NB4 (cell line): ENCODE data around the gene CDH26.

Experiments
- POLR2A ChIP-seq: IDR thresholded peaks from 2 replicates; pipeline ENCODE4 v1.6.1; 2011; ENCODE audit warnings: mild to moderate bottlenecking; ENCODE audit not compliant: insufficient read length; ENCODE audit errors: extremely low read depth
- TF ChIP-seq, protein P1 (sequence below): IDR thresholded peaks from one replicate; pipeline ENCODE4 v1.5.1; 2012; ENCODE audit warnings: low read depth, low read length
- TF ChIP-seq, protein P2 (sequence below): IDR thresholded peaks from 2 replicates; pipeline ENCODE4 v1.6.1; 2011; ENCODE audit warnings: low read depth, low read length

DNA sequence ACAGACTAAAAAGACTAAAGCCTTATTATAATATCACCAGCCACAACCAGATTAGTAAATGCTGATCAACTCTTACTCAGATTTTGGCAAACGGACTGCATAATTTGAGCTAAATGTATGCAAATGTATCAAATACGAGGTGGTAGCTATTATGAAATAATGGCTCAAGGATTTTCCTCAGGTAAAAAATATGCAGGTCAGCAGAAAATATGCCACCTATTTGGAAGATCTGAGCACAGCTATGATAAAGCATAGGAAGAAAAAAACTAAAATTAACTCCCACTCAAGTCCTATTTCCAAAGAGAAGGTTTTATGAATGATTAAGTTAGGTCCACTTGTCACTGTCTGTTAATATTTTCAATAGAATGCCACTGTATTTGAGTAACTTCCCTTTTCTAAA is 47.2 kb upstream of the CDH26 start:
- TF ChIP-seq, protein P1, sequence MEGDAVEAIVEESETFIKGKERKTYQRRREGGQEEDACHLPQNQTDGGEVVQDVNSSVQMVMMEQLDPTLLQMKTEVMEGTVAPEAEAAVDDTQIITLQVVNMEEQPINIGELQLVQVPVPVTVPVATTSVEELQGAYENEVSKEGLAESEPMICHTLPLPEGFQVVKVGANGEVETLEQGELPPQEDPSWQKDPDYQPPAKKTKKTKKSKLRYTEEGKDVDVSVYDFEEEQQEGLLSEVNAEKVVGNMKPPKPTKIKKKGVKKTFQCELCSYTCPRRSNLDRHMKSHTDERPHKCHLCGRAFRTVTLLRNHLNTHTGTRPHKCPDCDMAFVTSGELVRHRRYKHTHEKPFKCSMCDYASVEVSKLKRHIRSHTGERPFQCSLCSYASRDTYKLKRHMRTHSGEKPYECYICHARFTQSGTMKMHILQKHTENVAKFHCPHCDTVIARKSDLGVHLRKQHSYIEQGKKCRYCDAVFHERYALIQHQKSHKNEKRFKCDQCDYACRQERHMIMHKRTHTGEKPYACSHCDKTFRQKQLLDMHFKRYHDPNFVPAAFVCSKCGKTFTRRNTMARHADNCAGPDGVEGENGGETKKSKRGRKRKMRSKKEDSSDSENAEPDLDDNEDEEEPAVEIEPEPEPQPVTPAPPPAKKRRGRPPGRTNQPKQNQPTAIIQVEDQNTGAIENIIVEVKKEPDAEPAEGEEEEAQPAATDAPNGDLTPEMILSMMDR = no peak
- no peak for TF ChIP-seq POLR2A
- TF ChIP-seq, protein P2, sequence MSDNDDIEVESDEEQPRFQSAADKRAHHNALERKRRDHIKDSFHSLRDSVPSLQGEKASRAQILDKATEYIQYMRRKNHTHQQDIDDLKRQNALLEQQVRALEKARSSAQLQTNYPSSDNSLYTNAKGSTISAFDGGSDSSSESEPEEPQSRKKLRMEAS = no peak
